Trophoblast cell (in vitro differentiated cells and primary cell): ENCODE results near the gene GABPB2.
"Not testable (repeated sequence)": the region's sequence is repeated elsewhere in the genome, so short reads cannot be mapped to it uniquely, and the experiment has no call there.

Experiments used
- DNase-seq, 2 donors: peaks; one replicate each; pipeline ENCODE4 v3.0.0-alpha.2; 2016
- H2AFZ ChIP-seq: 2 replicates; pipeline ENCODE4 v1.6.1; 2013; ENCODE audit warnings: low read length, moderate library complexity, mild to moderate bottlenecking; ENCODE audit not compliant: insufficient read depth, poor library complexity
- H2AK5ac ChIP-seq: 2 replicates; pipeline ENCODE4 v1.6.1; 2013; ENCODE audit warnings: mild to moderate bottlenecking, low read length
- H2BK120ac ChIP-seq: 2 replicates; pipeline ENCODE4 v1.6.1; 2013; ENCODE audit warnings: low read length, mild to moderate bottlenecking, moderate library complexity; ENCODE audit not compliant: insufficient read depth, poor library complexity
- H2BK12ac ChIP-seq: 2 replicates; pipeline ENCODE4 v1.6.1; 2013; ENCODE audit warnings: mild to moderate bottlenecking, low read length, moderate library complexity
- H2BK5ac ChIP-seq: 2 replicates; pipeline ENCODE4 v1.6.1; 2013; ENCODE audit warnings: low read length, low read depth, moderate library complexity, mild to moderate bottlenecking; ENCODE audit not compliant: poor library complexity
- H3K14ac ChIP-seq: 2 replicates; pipeline ENCODE4 v1.6.1; 2013; ENCODE audit warnings: mild to moderate bottlenecking, low read length
- H3K18ac ChIP-seq: 2 replicates; pipeline ENCODE4 v1.6.1; 2013; ENCODE audit warnings: mild to moderate bottlenecking, low read length
- H3K23ac ChIP-seq: 2 replicates; pipeline ENCODE4 v1.6.1; 2013; ENCODE audit warnings: low read length
- H3K27ac ChIP-seq: 2 replicates; pipeline ENCODE4 v1.5.1; 2013; ENCODE audit warnings: low read depth, mild to moderate bottlenecking, inconsistent platforms, low read length, moderate library complexity
- H3K27me3 ChIP-seq: 2 replicates; pipeline ENCODE4 v1.6.1; 2013; ENCODE audit warnings: inconsistent platforms, mild to moderate bottlenecking, low read length, moderate library complexity; ENCODE audit not compliant: insufficient read depth
- H3K36me3 ChIP-seq, 2 experiments: 1 replicate in 1 of 2; 2 replicates in 1 of 2; pipeline ENCODE4 v1.6.1; 2013; ENCODE audit warnings: low read length in 2 of 2, mild to moderate bottlenecking in 2 of 2, moderate library complexity in 1 of 2; ENCODE audit not compliant: insufficient read depth in 2 of 2, control insufficient read depth in 1 of 2
- H3K4ac ChIP-seq: 2 replicates; pipeline ENCODE4 v1.6.1; 2013; ENCODE audit warnings: low read depth, mild to moderate bottlenecking, low read length, moderate library complexity
- H3K4me1 ChIP-seq, 2 experiments: 1 replicate in 1 of 2; 2 replicates in 1 of 2; pipeline ENCODE4 v1.6.1; 2013; ENCODE audit warnings: low read length in 2 of 2, mild to moderate bottlenecking in 2 of 2, moderate library complexity in 1 of 2; ENCODE audit not compliant: insufficient read depth in 2 of 2, control insufficient read depth in 1 of 2
- H3K4me2 ChIP-seq: 2 replicates; pipeline ENCODE4 v1.6.1; 2013; ENCODE audit warnings: inconsistent platforms, mild to moderate bottlenecking, low read length, moderate library complexity
- H3K4me3 ChIP-seq: 2 replicates; pipeline ENCODE4 v1.5.1; 2013; ENCODE audit warnings: mild to moderate bottlenecking, low read depth, low read length, inconsistent platforms
- H3K79me1 ChIP-seq: one replicate; pipeline ENCODE4 v1.6.1; 2013; ENCODE audit warnings: low read length
- H3K79me2 ChIP-seq: 2 replicates; pipeline ENCODE4 v1.6.1; 2013; ENCODE audit warnings: low read length, mild to moderate bottlenecking; ENCODE audit not compliant: control insufficient read depth, insufficient read depth, poor library complexity
- H3K9ac ChIP-seq: 2 replicates; pipeline ENCODE4 v1.6.1; 2013; ENCODE audit warnings: mild to moderate bottlenecking, low read length
- H3K9me3 ChIP-seq: 2 replicates; pipeline ENCODE4 v1.6.1; 2013; ENCODE audit warnings: low read depth, mild to moderate bottlenecking, control low read depth, inconsistent platforms, low read length; ENCODE audit not compliant: insufficient read depth
- H4K12ac ChIP-seq: 2 replicates; pipeline ENCODE4 v1.6.1; 2013; ENCODE audit warnings: low read depth, mild to moderate bottlenecking, low read length, moderate library complexity
- H4K8ac ChIP-seq: 2 replicates; pipeline ENCODE4 v1.6.1; 2013; ENCODE audit warnings: low read depth, mild to moderate bottlenecking, low read length, moderate library complexity
- H4K91ac ChIP-seq: one replicate; pipeline ENCODE4 v1.6.1; 2013; ENCODE audit warnings: low read depth, mild to moderate bottlenecking, low read length, moderate library complexity
- WGBS: extraction: QIAGEN DNeasy Blood & Tissue Kit; methylation state at CpG from one replicate; pipeline ENCODE4 v1.1.7; 2013; ENCODE audit warnings: missing lambda C conversion rate; ENCODE audit not compliant: insufficient read length, insufficient coverage; ENCODE audit errors: extremely low coverage; 5-methylcytosine and 5-hydroxymethylcytosine counted together

The GABPB2 gene

DNA sequence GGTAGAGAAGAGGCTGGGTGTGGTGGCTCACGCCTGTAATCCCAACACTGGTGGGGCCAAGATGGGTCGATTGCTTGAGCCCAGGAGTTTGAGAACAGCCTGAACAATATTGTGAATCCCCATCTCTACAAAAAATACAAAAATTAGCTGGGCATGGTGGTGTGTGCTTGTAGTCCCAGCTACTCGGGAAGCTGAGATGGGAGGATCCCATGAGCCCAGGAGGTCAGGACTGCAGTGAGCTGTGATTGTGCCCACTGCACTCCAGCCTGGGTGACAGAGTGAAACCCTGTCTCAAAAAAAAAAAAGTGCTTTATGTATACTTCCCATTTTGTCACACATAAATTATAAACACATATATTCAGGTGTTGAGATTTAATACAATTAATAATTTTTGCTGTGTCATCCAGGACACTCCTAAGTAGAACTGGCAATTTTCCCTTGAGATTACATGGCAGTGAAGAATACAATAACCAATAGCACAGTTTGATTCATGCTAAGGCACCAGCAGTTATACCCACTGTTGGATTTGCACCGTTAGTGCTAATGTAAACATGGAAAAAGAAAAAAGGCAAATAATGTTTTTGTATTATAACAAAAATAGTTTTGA lies 15.5 kb downstream of the GABPB2 start:
- no peak overlapping the region for H3K27ac ChIP-seq
- H3K4me1 ChIP-seq: no peaks in the 10 kb centered on the region
- no peaks in the 10 kb centered on the region for H3K27me3 ChIP-seq
- H3K4me2 ChIP-seq: no peak overlapping the region
- H4K8ac ChIP-seq: no peak overlapping the region
- no peaks in the 10 kb centered on the region for H3K79me1 ChIP-seq
- no peak overlapping the region for H2AFZ ChIP-seq
- H2BK5ac ChIP-seq: no peak overlapping the region
- H3K4ac ChIP-seq: no peak overlapping the region
- H3K9ac ChIP-seq: no peak overlapping the region
- no peak overlapping the region for H4K12ac ChIP-seq
- H3K18ac ChIP-seq: no peak overlapping the region
- H2BK12ac ChIP-seq: no peak overlapping the region
- no peak for DNase-seq
- peaks cover 2% of the 10 kb centered on the region for H3K9me3 ChIP-seq
- H2BK120ac ChIP-seq: no peak overlapping the region
- H2AK5ac ChIP-seq: no peak overlapping the region
- no peak overlapping the region for H3K14ac ChIP-seq
- H3K23ac ChIP-seq: no peak overlapping the region
- WGBS: no CpG with 5 or more reads among the region's 4 CpGs
- no peak overlapping the region for H3K4me3 ChIP-seq
- no peak overlapping the region for H4K91ac ChIP-seq
- no peaks in the 10 kb centered on the region for H3K36me3 ChIP-seq
- H3K79me2 ChIP-seq: no peaks in the 10 kb centered on the region

DNA sequence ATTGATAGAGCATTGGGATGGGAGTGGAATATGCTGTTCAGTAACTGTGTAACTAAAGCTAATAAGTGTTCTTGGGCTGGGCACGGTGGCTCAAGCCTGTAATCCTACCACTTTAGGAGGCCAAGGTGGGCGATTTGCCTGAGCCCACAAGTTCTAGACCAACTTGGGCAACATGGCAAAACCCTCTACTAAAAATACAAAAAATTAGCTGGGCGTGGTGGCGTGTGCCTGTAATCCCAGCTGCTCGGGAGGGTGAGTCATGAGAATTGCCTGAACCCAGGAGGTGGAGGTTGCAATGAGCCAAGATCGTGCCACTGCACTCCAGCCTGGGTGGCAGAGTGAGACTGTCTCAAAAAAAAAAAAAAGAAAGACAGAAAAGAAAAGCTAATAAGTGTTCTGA lies 26.9 kb downstream of the GABPB2 start:
- not testable (repeated sequence) for H2AFZ ChIP-seq, H4K91ac ChIP-seq, H4K12ac ChIP-seq, H3K9me3 ChIP-seq, H2BK120ac ChIP-seq, H3K18ac ChIP-seq, H3K79me2 ChIP-seq, H3K27ac ChIP-seq, H2AK5ac ChIP-seq, H2BK12ac ChIP-seq, H3K79me1 ChIP-seq, H3K23ac ChIP-seq, H3K14ac ChIP-seq, H3K9ac ChIP-seq, H3K4me2 ChIP-seq, H3K36me3 ChIP-seq, H3K27me3 ChIP-seq, H2BK5ac ChIP-seq, H3K4me3 ChIP-seq, H3K4me1 ChIP-seq, H4K8ac ChIP-seq, H3K4ac ChIP-seq
- peak in 1 of 2 donors; percentile 8 for DNase-seq
- WGBS: no CpG with 5 or more reads among the region's 6 CpGs

DNA sequence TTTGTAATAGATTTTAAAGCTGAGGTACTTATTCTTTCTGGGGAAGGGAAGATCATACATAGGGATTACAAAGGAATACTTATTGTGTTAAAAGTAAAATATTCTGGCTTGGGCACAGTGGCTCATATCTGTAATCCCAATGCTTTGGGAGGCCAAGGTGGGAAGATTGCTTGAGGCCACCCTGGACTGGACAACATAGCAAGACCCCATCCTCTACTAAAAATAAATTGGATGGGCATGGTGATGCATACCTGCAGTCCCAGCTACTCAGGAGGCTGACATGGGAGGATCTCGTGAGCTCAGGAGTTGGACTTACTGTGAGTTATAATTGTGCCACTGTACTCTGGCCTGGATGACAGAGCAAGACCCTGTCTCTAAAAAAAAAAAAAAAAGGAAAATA lies 27.6 kb downstream of the GABPB2 start:
- H3K79me1 ChIP-seq: no peaks in the 10 kb centered on the region
- no peak overlapping the region for H3K4ac ChIP-seq
- no peak overlapping the region for H4K8ac ChIP-seq
- no peaks in the 10 kb centered on the region for H3K79me2 ChIP-seq
- H3K9me3 ChIP-seq: no peaks in the 10 kb centered on the region
- no peak overlapping the region for H2AFZ ChIP-seq
- DNase-seq: no peak
- no peaks in the 10 kb centered on the region for H3K4me1 ChIP-seq
- H3K27ac ChIP-seq: no peak overlapping the region
- no peak overlapping the region for H2BK5ac ChIP-seq
- H3K18ac ChIP-seq: no peak overlapping the region
- WGBS: no CpG with 5 or more reads among the region's 1 CpG
- H3K36me3 ChIP-seq: no peaks in the 10 kb centered on the region
- H4K12ac ChIP-seq: no peak overlapping the region
- no peak overlapping the region for H2BK120ac ChIP-seq
- H3K4me3 ChIP-seq: no peak overlapping the region
- no peak overlapping the region for H2AK5ac ChIP-seq
- no peak overlapping the region for H4K91ac ChIP-seq
- no peak overlapping the region for H3K4me2 ChIP-seq
- no peak overlapping the region for H3K14ac ChIP-seq
- H2BK12ac ChIP-seq: no peak overlapping the region
- no peaks in the 10 kb centered on the region for H3K27me3 ChIP-seq
- H3K9ac ChIP-seq: no peak overlapping the region
- H3K23ac ChIP-seq: no peak overlapping the region

DNA sequence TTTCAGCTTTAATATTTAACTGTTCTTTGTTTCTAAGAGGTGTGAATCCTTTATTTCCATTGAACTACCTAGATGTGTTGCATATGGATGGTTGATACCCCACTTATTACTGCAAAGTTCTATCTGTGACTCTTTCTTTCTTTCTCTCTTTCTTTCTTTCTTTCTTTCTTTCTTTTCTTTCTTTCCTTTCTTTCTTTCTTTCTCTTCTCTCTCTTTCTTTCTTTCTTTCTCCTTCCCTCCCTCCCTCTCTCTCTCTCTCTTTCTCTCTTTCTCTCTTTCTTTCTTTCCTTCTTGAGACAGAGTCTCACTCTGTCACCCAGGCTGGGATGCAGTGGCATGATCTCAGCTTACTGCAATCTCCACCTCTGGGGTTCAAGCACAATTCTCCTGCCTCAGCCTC lies 34.1 kb downstream of the GABPB2 start:
- DNase-seq: no peak
- Histone ChIP-seq H2AFZ (no peak overlapping the region), H3K79me1 (no peaks in the 10 kb centered on the region), H3K9ac (no peak overlapping the region), H2AK5ac (no peak overlapping the region), H2BK5ac (no peak overlapping the region), H3K4me3 (no peak overlapping the region), H3K9me3 (no peaks in the 10 kb centered on the region), H3K18ac (no peak overlapping the region), H3K79me2 (no peaks in the 10 kb centered on the region), H4K12ac (no peak overlapping the region), H2BK120ac (no peak overlapping the region), H3K36me3 (no peaks in the 10 kb centered on the region), H3K27me3 (no peaks in the 10 kb centered on the region), H3K14ac (no peak overlapping the region), H3K23ac (no peak overlapping the region), H2BK12ac (no peak overlapping the region), H3K4ac (no peak overlapping the region), H3K4me2 (no peak overlapping the region), H4K91ac (no peak overlapping the region), H3K4me1 (no peaks in the 10 kb centered on the region), H4K8ac (no peak overlapping the region), H3K27ac (no peak overlapping the region)
